Measurements from ENCODE around the gene NPAS4. TPM values are rescaled to one million over a fixed set of nuclear protein-coding genes. Genes with fewer than 3 reads are reported as not detected.

The NPAS4 gene
- total RNA-seq, 1 experiment from 2014 or later: 0.79 TPM

DNA sequence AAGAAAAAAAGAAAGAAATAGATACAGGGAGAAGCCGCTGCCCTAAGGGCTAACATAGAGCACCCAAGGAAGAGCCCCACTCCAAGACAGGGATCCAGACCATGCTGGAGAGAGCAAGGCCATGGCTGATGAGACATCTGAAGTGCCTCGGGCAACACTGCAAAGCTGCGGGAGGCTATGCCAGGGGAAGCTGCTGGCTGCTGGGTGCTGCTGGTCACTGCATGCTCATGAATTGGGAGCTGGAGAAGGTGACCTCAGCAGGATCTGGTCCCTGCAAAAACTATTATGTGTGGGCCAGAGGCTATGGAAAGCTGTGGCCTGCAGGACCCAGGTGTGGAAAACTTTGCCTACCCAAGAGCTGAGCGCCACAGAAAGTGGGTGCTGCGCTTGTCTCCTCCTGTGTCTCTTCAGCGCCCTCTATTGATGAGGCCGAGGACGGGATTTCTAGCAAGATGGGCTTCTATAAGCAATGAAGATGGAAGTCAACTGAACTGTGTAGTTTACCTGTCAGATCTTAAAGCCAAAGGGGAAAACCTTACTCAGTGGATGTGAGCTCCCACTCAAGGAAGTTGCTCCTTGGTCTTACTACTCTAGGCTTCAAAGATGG is 32.0 kb upstream of the NPAS4 start:
- peaks cover 18% of the 10 kb centered on the region for H3K27me3 Mint-ChIP-seq (ENCODE audit: low read depth)
- TF ChIP-seq, protein P1, sequence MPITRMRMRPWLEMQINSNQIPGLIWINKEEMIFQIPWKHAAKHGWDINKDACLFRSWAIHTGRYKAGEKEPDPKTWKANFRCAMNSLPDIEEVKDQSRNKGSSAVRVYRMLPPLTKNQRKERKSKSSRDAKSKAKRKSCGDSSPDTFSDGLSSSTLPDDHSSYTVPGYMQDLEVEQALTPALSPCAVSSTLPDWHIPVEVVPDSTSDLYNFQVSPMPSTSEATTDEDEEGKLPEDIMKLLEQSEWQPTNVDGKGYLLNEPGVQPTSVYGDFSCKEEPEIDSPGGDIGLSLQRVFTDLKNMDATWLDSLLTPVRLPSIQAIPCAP (CRISPR knock-in tag; IDR thresholded peaks at IDR 0.05): no peak
- TF ChIP-seq, protein P2, sequence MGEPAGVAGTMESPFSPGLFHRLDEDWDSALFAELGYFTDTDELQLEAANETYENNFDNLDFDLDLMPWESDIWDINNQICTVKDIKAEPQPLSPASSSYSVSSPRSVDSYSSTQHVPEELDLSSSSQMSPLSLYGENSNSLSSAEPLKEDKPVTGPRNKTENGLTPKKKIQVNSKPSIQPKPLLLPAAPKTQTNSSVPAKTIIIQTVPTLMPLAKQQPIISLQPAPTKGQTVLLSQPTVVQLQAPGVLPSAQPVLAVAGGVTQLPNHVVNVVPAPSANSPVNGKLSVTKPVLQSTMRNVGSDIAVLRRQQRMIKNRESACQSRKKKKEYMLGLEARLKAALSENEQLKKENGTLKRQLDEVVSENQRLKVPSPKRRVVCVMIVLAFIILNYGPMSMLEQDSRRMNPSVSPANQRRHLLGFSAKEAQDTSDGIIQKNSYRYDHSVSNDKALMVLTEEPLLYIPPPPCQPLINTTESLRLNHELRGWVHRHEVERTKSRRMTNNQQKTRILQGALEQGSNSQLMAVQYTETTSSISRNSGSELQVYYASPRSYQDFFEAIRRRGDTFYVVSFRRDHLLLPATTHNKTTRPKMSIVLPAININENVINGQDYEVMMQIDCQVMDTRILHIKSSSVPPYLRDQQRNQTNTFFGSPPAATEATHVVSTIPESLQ (CRISPR knock-in tag; IDR thresholded peaks at IDR 0.05): no peak
- TF ChIP-seq, protein P3, sequence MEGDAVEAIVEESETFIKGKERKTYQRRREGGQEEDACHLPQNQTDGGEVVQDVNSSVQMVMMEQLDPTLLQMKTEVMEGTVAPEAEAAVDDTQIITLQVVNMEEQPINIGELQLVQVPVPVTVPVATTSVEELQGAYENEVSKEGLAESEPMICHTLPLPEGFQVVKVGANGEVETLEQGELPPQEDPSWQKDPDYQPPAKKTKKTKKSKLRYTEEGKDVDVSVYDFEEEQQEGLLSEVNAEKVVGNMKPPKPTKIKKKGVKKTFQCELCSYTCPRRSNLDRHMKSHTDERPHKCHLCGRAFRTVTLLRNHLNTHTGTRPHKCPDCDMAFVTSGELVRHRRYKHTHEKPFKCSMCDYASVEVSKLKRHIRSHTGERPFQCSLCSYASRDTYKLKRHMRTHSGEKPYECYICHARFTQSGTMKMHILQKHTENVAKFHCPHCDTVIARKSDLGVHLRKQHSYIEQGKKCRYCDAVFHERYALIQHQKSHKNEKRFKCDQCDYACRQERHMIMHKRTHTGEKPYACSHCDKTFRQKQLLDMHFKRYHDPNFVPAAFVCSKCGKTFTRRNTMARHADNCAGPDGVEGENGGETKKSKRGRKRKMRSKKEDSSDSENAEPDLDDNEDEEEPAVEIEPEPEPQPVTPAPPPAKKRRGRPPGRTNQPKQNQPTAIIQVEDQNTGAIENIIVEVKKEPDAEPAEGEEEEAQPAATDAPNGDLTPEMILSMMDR (IDR thresholded peaks at IDR 0.05): peak; percentile 65; the same call in 1 of the 2 replicates
- TF ChIP-seq, protein P4, sequence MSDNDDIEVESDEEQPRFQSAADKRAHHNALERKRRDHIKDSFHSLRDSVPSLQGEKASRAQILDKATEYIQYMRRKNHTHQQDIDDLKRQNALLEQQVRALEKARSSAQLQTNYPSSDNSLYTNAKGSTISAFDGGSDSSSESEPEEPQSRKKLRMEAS (CRISPR knock-in tag; IDR thresholded peaks at IDR 0.05): peak; percentile 25; the same call in 1 of the 2 replicates
- TF ChIP-seq PRRX2 (CRISPR knock-in tag; IDR thresholded peaks at IDR 0.05): no peak
- no peak for TF ChIP-seq ELF4 (CRISPR knock-in tag; IDR thresholded peaks at IDR 0.05; ENCODE audit: low read depth)
- TF ChIP-seq, protein P5, sequence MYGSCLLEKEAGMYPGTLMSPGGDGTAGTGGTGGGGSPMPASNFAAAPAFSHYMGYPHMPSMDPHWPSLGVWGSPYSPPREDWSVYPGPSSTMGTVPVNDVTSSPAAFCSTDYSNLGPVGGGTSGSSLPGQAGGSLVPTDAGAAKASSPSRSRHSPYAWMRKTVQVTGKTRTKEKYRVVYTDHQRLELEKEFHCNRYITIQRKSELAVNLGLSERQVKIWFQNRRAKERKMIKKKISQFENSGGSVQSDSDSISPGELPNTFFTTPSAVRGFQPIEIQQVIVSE (CRISPR knock-in tag; IDR thresholded peaks at IDR 0.05; ENCODE audit: borderline replicate concordance): no peak
- TF ChIP-seq, protein P6, sequence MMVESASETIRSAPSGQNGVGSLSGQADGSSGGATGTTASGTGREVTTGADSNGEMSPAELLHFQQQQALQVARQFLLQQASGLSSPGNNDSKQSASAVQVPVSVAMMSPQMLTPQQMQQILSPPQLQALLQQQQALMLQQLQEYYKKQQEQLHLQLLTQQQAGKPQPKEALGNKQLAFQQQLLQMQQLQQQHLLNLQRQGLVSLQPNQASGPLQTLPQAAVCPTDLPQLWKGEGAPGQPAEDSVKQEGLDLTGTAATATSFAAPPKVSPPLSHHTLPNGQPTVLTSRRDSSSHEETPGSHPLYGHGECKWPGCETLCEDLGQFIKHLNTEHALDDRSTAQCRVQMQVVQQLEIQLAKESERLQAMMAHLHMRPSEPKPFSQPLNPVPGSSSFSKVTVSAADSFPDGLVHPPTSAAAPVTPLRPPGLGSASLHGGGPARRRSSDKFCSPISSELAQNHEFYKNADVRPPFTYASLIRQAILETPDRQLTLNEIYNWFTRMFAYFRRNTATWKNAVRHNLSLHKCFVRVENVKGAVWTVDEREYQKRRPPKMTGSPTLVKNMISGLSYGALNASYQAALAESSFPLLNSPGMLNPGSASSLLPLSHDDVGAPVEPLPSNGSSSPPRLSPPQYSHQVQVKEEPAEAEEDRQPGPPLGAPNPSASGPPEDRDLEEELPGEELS (CRISPR knock-in tag; IDR thresholded peaks at IDR 0.05): 0 out of 2 replicates have a peak, but pooled peaks have one; percentile 23
- no peak for TF ChIP-seq FOXP1 (CRISPR knock-in tag; IDR thresholded peaks at IDR 0.05; ENCODE audit: borderline replicate concordance)
- TF ChIP-seq RELA (CRISPR knock-in tag; IDR thresholded peaks at IDR 0.05; ENCODE audit: borderline replicate concordance): no peak
- no peaks in the 10 kb centered on the region for H3K9me3 Mint-ChIP-seq
- H3K27ac Mint-ChIP-seq: no peak overlapping the region
- peaks cover 6% of the 10 kb centered on the region; the same call in 1 of the 2 replicates for H3K4me1 Mint-ChIP-seq
- ChIA-PET POLR2A (interaction anchor here (0.6 to 1.4 kb wide), 6 partner anchors 13 to 271 kb away, joined by 3 to 8 read pairs (median 4); partner anchors contain the start of gene RBM4), CTCF (interaction anchor here (0.5 to 3.5 kb wide), 47 partner anchors 10 to 872 kb away, joined by 3 to 45 read pairs (median 5); partner anchors contain the start of genes DPP3, MRPL11, NPAS4 and PELI3)
- no peaks in the 10 kb centered on the region for H3K36me3 Mint-ChIP-seq
- ATAC-seq (peak; percentile 79), DNase-seq (ENCODE audit: low spot score) (peak; percentile 89)
- no peak overlapping the region for H3K4me3 Mint-ChIP-seq

DNA sequence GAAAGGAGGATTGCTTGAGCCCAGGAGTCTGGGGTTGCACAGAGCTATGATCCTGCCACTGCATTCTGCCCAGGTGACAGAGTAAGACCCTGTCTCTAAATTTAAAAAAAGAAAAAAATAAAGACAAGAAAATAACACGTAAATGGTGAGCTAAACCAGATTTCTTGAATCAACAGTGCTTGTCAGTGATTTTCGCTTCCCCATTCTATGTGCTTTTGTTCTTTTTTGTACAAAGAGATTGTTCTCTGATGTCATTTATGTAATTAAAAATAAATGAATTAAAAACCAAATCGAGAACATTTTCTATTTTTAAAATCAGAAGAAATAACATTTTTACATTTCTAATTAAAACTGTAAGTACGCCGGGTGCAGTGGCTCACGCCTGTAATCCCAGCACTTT is 29.5 kb upstream of the NPAS4 start:
- H3K27ac Mint-ChIP-seq: no peak overlapping the region
- no peaks in the 10 kb centered on the region for H3K36me3 Mint-ChIP-seq
- peaks cover 1% of the 10 kb centered on the region; the same call in 1 of the 2 replicates for H3K4me1 Mint-ChIP-seq
- no peaks in the 10 kb centered on the region for H3K9me3 Mint-ChIP-seq
- no peak for ATAC-seq
- no peak for DNase-seq (ENCODE audit: low spot score)
- ChIA-PET CTCF (interaction anchor here (1.2 to 3.5 kb wide), 2 partner anchors 19 to 80 kb away, joined by 3 to 45 read pairs; partner anchors contain the start of gene SLC29A2), POLR2A (no interaction called here)
- H3K4me3 Mint-ChIP-seq: no peak overlapping the region
- TF ChIP-seq, protein P7, sequence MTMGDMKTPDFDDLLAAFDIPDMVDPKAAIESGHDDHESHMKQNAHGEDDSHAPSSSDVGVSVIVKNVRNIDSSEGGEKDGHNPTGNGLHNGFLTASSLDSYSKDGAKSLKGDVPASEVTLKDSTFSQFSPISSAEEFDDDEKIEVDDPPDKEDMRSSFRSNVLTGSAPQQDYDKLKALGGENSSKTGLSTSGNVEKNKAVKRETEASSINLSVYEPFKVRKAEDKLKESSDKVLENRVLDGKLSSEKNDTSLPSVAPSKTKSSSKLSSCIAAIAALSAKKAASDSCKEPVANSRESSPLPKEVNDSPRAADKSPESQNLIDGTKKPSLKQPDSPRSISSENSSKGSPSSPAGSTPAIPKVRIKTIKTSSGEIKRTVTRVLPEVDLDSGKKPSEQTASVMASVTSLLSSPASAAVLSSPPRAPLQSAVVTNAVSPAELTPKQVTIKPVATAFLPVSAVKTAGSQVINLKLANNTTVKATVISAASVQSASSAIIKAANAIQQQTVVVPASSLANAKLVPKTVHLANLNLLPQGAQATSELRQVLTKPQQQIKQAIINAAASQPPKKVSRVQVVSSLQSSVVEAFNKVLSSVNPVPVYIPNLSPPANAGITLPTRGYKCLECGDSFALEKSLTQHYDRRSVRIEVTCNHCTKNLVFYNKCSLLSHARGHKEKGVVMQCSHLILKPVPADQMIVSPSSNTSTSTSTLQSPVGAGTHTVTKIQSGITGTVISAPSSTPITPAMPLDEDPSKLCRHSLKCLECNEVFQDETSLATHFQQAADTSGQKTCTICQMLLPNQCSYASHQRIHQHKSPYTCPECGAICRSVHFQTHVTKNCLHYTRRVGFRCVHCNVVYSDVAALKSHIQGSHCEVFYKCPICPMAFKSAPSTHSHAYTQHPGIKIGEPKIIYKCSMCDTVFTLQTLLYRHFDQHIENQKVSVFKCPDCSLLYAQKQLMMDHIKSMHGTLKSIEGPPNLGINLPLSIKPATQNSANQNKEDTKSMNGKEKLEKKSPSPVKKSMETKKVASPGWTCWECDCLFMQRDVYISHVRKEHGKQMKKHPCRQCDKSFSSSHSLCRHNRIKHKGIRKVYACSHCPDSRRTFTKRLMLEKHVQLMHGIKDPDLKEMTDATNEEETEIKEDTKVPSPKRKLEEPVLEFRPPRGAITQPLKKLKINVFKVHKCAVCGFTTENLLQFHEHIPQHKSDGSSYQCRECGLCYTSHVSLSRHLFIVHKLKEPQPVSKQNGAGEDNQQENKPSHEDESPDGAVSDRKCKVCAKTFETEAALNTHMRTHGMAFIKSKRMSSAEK (CRISPR knock-in tag; IDR thresholded peaks at IDR 0.05; ENCODE audit: borderline replicate concordance): no peak
- TF ChIP-seq TEAD4 (CRISPR knock-in tag; IDR thresholded peaks at IDR 0.05) (no peak), ZNF671 (CRISPR knock-in tag; IDR thresholded peaks at IDR 0.05) (no peak), ESRRA (CRISPR knock-in tag; IDR thresholded peaks at IDR 0.05; ENCODE audit: borderline replicate concordance) (no peak), NR2C2 (CRISPR knock-in tag; IDR thresholded peaks at IDR 0.05) (no peak)
- peaks cover 19% of the 10 kb centered on the region for H3K27me3 Mint-ChIP-seq (ENCODE audit: low read depth)
